ENCODE data around the gene MDGA2.

- TF ChIP-seq RB1 (IDR thresholded peaks at IDR 0.05; ENCODE audit: low read depth) (no peak), POLR2AphosphoS5 (IDR thresholded peaks at IDR 0.05; ENCODE audit: control insufficient read depth, insufficient read depth, low read depth, low read length) (no peak), NR2C2 (CRISPR knock-in tag; IDR thresholded peaks at IDR 0.05) (no peak), NR2C2 (tag; IDR thresholded peaks at IDR 0.05) (no peak), GATA2 (CRISPR knock-in tag; IDR thresholded peaks at IDR 0.05) (no peak), RAD21 (CRISPR knock-in tag; conservative IDR thresholded peaks at IDR 0.05 in 1 of 2, IDR thresholded peaks at IDR 0.05 in 1 of 2) (no peak), ILF3 (IDR thresholded peaks at IDR 0.05; ENCODE audit: borderline replicate concordance) (no peak), EZH2 (IDR thresholded peaks at IDR 0.05; ENCODE audit: borderline replicate concordance, low read depth, low read length) (no peak), FOXA1 (IDR thresholded peaks at IDR 0.05; ENCODE audit: borderline replicate concordance) (no peak), TEAD4 (IDR thresholded peaks at IDR 0.05; ENCODE audit: low read length) (no peak), TEAD4 (CRISPR knock-in tag; IDR thresholded peaks at IDR 0.05; ENCODE audit: borderline replicate concordance) (no peak), CTCF (IDR thresholded peaks at IDR 0.05 in 2 of 3, conservative IDR thresholded peaks at IDR 0.05 in 1 of 3; ENCODE audit: insufficient read depth in 2 of 3, low read depth in 1 of 3, low read length in 3 of 3) (no peak)
These were observed 204.3 kb downstream of the MDGA2 start for GRCh38 chr14:47471075-47471474.

All from K562 (cell line).